Adrenal gland (tissue), 5 donors: ENCODE measurements around the gene SREBF2.

Experiments
- POLR2A ChIP-seq, 2 donors: fragments of 450-650 bp; IDR thresholded peaks; one replicate each; pipeline ENCODE4 v1.6.1; 2017; ENCODE audit warnings: antibody characterized with exemption in 2 of 2, mild to moderate bottlenecking in 2 of 2, moderate library complexity in 1 of 2
- TF ChIP-seq, protein P1 (sequence below), 6 experiments: fragments of 450-650 bp in 4 of 6; fragments of 200-600 bp in 2 of 6; sonication (generic) in 1 of 6; IDR thresholded peaks; 1 replicate in 5 of 6; 2 replicates in 1 of 6; pipeline versions ENCODE4 v1.5.1 to v1.8.0; 2016 to 2021; ENCODE audit warnings: antibody characterized with exemption in 6 of 6, mild to moderate bottlenecking in 2 of 6, moderate library complexity in 1 of 6
- donor health status: DM: no; HTN: no; CAD: no.

GRCh38 chr22:41805639-41806038, 27.3 kb upstream of the SREBF2 start:
- TF ChIP-seq POLR2A (IDR thresholded peaks at IDR 0.05): no peak
- TF ChIP-seq, protein P1, sequence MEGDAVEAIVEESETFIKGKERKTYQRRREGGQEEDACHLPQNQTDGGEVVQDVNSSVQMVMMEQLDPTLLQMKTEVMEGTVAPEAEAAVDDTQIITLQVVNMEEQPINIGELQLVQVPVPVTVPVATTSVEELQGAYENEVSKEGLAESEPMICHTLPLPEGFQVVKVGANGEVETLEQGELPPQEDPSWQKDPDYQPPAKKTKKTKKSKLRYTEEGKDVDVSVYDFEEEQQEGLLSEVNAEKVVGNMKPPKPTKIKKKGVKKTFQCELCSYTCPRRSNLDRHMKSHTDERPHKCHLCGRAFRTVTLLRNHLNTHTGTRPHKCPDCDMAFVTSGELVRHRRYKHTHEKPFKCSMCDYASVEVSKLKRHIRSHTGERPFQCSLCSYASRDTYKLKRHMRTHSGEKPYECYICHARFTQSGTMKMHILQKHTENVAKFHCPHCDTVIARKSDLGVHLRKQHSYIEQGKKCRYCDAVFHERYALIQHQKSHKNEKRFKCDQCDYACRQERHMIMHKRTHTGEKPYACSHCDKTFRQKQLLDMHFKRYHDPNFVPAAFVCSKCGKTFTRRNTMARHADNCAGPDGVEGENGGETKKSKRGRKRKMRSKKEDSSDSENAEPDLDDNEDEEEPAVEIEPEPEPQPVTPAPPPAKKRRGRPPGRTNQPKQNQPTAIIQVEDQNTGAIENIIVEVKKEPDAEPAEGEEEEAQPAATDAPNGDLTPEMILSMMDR (IDR thresholded peaks at IDR 0.05): no peak
